GM18858 (cell line): ENCODE data around the gene SLC8A3.

Experiments
- ATAC-seq: cut with Tn5 transposase; IDR thresholded peaks from one replicate; pipeline ENCODE4 v1.9.1; 2021; ENCODE audit not compliant: unreplicated experiment

Gene SLC8A3

DNA sequence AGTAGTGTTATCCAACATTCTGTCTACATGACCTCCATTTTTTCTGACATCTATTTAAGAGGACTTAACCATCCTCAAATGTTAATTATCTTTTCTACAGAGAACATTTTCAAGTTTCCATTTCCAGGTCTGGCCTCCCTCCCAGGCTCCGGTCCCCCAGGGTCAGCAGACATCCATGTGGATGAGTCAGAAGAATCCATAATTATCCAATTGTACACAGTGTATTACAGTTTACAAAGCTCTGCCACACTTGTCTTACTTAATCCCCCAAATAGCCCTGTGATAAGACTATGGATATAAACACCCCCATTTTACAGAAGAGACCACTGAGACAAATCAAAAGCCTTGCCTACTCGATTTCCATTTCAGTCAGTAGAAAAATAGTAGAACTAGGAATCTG, 65.0 kb downstream of the SLC8A3 start:
- no peak for ATAC-seq

DNA sequence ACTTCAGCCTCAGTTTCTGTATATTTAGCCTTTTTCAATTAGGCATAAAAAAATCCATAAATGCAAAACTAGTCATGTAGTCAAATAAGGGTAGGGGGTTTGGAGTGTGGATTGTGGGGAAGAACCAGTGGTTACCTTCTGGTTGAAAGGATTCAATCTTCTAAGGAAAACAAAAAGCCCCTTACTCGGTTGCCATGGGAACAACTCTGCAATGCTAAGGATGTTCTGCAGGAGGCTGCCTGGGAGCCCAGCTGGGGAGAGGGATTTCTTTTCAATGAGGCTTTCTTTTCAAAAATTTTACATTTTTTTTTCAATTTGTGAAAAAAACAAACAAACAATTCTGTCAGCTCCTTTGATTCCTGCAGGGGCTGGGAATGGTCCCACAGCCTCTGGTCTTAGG, 67.2 kb downstream of the SLC8A3 start:
- no peak for ATAC-seq

DNA sequence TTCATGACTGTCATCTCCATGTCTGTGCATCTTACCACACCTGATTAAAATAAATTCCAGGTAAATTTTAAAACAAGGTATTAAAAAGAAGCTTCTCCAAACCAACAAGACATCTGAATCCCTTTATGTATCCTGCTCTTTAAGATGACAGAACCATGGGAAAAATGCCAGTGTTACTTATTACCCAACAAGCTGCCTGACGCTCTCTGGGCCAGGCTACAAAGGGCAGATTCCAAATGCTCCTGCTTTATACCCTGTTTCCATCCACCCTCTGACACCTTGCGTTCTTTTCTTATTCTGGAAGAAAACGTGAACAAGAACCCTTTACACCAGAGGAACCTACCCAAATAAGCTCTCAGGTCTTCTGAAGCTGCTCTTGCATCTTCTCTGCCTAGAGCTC, 70.7 kb downstream of the SLC8A3 start:
- ATAC-seq, result no peak

DNA sequence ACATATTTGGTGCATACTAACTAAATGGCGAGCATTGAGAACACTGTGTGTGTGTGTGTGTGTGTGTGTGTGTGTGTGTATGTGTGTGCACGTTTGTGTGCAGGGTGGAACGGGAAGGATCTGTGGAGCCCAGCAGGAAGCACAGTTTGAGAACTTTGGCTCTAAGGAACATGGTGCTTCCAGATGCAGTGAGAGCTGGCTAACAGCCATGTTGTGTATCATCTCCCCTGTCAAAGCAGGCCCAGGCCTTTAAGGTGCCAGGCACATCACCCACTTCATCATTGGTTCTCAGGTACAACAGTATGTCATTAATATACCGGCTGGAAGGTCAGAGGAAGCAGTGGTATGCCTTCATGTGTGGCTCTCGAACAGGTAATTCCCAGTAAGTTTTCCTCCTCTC, 72.5 kb downstream of the SLC8A3 start:
- no peak for ATAC-seq

DNA sequence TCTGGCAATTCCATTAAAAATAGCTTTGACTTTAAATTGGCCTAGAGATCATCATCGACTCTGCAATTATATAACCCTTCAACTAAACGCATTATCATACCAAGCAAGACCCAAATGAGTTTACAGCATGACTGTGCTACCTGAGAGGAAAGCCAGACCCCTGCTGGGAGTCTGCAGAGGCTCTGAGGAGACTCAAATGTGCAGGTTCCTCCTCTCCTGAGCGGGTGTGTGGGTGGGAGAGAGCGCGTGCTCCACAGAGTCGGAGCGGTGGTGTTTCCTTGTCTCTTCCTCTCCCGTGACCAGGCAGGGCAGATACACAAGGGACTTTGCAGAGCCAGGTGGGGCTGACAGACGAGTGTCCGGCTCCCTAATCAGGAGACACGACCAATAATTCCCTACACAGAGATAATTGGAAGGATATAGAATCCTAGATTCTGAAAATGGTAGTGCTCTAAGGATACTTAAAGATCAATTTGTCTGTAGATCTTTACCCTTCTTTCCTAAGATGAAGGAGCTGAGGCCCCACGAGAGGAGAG, 74.1 kb downstream of the SLC8A3 start:
- ATAC-seq, result no peak

DNA sequence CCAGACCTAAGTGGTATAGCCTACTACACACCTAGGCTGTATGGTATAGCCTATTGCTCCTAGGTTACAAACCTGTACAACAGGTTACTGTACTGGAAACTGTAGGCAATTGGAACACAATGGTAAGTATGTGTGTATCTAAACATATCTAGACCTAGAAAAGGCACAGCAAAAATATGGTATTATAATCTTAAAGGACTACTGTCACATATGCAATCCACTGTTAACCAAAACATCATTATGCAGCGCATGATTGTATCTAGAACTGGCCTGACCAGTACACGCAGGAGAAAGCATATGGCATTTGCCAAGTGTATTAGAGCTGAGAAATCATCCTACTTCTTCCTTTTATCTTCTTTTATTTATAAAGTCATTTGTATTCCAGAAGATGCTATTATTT, 75.5 kb downstream of the SLC8A3 start:
- ATAC-seq, result no peak

DNA sequence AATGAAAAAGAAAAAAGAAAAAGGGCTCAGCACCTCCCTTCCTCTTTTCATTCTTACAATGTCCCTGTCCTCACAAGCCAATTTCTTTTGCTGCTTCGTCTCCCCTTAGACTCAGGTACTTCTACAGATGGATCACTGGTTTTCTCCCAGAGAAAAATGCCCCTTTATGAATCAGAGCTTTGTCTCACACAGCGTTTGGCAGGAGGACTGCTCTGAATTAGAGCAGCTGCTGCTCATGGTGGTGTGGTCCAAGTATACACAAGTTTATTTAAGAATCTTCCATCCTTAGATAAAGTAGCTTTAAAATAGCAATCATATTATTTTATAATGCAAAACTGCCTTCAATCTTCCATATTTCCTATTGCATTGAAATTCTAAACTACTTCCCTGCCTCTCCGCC, 80.3 kb downstream of the SLC8A3 start:
- ATAC-seq, result no peak

DNA sequence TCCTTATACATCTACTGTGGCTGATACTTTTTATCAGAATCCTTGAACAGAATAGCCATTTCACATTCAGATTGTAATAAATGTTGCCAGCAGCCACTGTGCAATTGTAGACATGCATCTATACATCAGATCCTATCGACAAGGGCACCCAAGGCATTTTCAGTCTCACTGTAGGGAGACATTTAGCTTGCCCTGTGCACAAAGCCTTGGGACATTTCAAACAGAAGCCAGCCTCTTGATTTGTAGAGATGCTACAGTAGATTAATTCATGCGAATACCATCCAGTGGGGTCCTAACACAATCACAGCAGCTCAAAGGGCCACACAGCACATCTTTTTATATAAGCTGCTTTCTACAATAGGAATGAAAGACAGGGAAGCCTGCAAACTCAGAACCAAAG, 81.4 kb downstream of the SLC8A3 start:
- ATAC-seq, result no peak

DNA sequence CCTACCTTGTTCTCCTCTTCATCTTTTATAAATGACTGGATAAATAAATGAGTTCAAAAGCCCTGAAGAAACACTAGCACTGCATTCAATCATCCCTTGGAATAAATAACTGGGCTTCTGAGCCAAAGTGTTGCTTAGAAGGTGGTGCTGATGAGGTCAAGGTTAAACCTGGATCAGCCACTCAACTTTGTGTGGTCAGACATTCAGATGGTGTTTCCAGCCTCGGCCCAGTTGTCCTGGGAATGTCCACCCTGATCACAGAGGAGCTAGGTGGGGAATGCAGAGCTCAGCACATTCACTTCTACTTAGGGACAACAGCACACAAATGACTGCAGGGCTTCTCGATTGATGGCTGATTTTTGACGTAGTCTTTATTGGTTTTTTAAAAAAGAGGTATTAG, 88.7 kb downstream of the SLC8A3 start:
- ATAC-seq, result no peak

DNA sequence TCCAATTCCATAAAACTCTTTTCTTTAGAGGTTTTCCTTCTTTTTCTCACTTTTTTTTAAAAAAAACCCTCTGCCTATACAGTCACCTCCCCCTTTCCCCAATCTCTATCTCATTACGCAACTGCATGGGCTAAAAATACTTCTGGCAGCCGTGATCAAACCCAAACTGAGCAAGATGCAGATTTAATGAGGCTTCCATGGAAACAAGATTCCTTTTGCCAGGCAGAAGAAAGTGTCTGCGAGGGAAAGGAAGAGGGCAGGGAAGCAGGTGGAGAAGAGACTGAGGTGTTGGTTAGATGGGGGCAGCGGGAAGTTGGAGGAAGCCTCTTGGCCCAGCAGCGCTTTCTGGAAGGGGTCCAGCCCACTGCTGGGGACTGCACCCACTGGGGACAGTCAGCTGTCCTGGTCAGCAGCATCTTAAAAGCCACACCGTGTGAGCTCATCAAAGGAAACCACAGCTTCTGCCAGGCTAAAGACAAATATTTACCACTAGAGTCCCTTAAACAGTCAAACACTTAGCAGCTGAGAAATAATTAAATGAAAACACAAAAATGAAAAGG, 90.4 kb downstream of the SLC8A3 start:
- no peak for ATAC-seq

DNA sequence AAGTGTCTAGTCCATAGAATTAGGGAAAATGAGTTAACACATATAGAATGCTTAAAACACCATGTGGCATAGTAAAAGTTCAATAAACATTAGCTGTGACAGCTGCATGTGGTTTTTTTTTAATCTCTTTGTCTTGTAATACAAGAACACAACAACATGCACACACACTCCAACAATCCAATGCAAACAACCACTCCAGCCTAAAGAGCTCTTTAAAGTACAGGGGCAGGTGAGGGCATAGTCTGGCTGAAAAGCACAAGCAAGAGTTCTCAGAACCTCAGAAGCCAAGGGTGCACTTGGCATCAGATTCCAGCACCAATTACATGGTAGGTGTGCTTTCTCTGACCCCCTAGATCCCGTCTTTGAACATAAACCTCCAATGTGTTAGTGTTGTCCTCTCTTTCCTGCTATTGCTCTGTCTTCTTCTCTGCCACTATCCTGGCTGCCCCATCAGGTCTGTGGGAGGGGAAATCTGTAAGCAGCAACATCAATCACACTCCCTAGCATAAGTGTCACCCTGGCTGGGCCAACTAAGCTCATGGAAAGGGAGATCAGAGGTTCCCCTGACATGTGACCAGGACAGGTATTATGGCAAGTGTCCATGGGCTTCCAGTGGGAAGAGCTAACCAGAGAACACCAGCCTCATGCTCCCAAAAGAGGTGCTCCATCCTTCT, 91.0 kb downstream of the SLC8A3 start:
- no peak for ATAC-seq

DNA sequence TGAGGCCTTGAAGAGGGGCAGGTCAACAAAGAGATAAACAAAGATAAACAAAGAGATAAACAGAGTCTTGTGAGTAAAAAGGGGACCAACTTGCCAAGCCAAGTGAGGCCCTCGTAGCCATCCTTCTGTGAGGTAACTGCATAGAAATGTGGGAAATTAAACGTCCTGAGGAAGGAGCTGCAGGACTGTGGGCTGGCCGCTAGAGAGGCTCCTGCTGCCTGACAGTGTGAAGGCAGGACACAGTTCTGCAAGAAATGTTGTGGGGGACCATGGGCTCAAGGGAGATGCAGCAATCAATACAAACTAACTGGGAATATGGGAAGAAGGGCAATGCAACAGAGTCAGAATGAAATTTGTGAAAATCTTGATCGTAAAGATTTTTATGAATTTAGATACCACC, 91.9 kb downstream of the SLC8A3 start:
- no peak for ATAC-seq

DNA sequence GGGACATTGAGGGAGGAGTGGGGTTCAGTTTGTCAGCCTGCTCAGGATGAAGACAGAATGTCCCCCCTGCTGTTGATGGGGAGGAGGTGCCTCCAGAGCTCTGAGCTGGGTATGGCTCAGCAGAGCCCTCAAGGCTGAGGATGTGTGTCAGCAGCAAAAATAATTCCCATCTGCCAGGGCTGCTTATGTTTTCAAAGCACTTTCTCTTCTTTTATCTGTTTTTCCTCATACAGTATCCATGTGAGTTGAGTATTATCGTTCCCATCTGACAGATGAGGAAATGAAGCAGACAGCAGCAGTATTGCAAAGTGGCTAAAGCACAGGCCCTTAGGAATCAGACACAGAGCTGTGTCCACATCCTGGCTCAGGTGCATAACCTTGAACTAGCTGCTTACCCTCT, 94.1 kb downstream of the SLC8A3 start:
- no peak for ATAC-seq

DNA sequence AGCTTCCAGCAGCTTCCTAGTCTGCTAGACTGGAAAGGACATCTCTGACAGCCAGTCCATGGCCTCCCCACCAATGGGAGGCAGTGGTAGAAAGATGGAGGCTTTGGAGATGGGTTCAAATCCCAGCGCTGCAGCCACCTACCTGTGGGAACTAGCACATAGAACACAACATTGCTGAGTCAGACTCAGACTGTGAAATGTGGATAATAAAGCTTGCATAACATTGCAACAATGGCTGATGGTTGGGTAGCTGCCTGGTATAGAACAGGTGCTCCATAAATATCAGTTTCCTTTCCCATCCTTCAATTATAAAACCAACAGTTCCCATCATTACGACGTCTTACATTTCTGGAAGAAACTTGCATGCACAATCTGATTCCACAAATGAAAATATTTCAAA, 94.6 kb downstream of the SLC8A3 start:
- no peak for ATAC-seq

DNA sequence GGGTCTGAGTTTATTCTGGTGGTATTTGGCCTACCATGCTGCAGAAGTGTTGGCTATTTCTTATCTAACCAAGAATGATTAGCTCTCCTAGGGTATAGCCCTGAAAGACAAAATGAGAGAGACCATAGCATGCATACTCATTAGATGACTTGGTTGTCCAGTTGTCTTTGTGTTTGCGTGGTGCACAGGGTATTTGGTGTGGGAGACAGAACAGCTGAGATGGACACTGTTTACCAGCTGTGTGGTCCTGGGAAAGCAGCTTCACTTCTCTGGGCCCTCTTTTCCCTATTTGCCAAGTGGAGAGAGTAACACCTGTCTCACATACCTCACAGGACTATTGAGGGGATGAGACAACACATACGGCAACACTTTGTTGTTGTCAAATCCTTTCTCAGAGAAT, 95.6 kb downstream of the SLC8A3 start:
- no peak for ATAC-seq

DNA sequence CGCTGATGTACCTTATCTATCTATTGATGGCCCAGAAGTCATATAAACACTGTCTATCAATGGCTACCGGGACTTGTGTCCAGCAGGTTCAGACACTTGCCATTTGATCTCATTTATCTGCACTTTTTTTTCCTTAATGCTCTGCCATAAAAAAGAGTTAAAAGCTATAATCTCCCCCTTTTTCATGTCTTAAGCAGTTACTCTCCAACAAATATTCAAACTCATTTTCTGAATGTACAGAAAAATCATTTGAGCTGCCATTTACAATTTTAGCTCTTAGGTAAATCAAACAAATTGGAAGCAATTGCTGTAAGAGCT, 101.4 kb downstream of the SLC8A3 start:
- ATAC-seq, result no peak

DNA sequence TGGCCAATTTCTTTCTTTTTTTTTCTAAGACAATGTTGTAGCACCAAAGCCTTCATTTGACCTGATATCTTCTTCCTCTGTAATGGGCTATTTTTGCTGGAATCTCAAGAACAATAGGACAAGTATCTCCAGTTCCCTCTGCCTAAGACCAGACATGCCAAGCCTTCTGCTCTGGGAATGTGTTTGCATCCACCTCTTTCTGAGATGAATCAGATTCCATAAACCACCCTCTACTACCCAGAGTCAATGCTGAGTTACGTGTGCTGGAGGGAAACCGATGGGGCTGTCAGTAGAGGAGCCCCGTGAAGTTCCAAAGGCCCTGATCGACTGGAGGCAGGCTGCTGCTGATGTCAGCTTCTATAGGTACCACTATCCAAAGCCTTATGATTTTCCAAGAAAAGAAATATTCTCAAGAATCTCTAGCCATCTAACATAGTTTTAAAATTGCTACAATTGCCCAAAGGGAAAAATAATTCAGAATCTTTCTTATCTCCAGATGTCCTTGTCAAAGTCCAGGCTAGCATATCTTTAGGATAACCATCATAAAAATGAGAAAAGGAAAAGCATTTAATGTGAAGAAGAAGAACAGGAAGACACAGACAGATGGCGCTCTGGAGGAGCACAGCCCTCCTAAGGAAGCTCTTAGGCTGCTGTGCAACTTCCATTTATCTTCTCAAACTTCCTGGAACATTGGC, 101.9 kb downstream of the SLC8A3 start:
- ATAC-seq, result no peak

DNA sequence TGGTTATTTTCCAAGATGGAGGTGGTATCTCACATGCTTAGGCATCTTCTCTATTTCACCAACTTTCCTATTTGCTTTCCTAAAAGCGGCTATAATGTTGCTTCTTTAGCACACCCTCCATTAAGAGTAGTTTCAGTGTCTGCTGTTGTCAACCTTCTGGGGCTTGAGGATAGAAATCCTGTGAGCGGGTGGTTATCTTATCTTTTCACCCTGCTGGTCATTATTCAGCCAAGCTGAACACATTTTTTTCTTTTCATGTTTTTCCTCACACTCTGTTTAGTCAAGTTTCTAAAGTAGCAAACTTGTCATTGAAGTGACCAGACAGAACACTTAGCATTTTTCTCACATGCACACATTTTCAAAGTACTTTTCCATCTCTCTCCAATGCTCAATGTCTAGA, 104.5 kb downstream of the SLC8A3 start:
- ATAC-seq, result no peak

DNA sequence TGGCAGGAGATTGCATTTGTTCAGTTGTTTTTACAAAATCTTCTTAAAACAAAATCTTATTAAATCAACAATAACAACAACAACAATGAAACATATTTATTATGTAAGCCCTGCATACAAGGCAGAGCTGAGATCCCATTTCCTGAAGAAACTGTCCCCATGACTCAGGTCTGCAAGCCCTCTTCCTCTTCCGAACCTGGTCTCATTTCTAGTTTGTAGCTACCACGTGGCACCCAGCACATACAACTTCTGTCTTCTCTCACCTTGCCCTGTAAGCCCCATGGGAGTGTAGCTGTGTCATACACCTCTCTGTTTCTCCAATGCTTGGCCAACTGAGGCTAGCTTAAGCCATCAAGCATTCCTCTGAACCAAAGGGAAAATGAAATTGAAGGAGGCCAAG, 106.4 kb downstream of the SLC8A3 start:
- no peak for ATAC-seq

DNA sequence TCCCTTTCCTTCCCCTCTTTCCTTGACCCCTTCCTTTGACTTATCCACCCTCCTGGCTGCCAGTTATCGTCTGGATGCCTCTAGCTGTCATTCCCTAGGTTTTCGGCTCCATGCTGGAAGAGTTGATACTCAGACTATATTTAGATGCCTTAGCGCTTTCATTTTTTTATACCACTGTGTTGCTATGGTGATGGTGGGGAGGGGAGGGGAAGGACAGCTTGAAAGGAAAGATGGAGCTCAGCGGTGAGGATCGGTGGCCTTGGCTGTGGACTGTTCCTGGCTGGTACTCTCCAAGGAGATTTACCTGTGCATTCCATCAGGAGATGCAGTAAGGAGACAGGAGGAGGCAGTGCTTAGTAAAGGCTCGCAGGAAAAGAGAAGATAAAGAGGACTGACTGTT, 108.7 kb downstream of the SLC8A3 start:
- no peak for ATAC-seq

DNA sequence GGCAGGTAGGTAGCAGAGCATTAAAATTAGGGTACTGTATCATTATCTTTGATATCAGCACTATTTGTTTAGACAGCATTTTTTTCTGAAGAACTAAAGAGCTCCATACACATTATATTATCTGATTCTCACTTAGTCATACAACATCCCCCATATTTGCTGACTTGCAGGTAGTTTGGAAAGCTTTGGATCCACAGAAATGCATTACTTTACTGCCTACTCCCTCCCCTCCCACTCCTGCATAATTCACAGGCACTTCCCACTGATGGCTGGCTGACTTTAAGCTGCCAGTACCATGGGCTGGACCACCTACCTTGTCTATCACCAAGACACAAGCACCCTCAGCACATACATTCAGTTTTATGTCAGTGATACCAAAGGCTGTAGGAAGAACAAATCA, 110.4 kb downstream of the SLC8A3 start:
- no peak for ATAC-seq

DNA sequence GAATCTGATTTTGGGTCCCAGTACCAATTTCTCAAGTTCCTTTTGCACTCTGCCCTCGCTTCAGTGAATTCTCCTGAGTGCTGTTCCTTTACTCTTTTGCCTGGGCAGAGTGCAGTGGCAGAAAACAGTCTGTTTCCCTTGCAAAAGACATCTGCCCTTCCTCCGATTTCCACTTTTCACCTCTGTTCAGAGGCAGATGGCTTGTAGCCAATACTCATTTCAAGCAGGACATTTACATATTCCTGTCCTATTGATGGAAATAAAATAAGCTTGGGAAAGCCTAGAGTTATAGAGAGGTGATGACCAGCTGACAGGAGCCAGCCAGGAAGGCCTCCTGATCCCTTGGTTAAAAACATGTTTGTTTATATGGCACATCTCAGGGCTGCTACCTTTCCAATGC, 111.0 kb downstream of the SLC8A3 start:
- no peak for ATAC-seq

DNA sequence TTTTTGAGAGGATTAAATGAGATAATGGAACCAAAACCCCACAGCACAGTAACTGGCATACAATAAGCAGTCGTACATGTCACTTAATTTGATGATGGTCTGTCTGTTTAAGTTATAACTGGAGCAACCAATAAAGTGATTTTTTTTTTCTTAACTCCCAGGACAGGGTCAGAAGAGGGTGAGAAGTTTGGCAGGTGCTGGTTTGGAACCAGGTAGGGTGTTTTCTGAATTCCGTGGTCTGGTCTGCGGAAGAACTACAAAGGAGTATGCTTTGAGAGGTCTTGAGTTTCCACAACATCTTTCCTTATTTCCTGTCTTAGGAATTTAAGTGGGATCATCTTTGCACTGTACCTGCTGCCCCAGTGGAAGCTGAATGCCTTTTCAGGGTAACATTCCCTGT, 111.7 kb downstream of the SLC8A3 start:
- ATAC-seq, result no peak
